ENCODE measurements around the gene GPS1. TPM values are rescaled to one million over a fixed set of nuclear protein-coding genes. Genes with fewer than 3 reads are reported as not detected.

GPS1 gene
- total RNA-seq, 1 donor from 2014 or later, result 103 TPM

DNA sequence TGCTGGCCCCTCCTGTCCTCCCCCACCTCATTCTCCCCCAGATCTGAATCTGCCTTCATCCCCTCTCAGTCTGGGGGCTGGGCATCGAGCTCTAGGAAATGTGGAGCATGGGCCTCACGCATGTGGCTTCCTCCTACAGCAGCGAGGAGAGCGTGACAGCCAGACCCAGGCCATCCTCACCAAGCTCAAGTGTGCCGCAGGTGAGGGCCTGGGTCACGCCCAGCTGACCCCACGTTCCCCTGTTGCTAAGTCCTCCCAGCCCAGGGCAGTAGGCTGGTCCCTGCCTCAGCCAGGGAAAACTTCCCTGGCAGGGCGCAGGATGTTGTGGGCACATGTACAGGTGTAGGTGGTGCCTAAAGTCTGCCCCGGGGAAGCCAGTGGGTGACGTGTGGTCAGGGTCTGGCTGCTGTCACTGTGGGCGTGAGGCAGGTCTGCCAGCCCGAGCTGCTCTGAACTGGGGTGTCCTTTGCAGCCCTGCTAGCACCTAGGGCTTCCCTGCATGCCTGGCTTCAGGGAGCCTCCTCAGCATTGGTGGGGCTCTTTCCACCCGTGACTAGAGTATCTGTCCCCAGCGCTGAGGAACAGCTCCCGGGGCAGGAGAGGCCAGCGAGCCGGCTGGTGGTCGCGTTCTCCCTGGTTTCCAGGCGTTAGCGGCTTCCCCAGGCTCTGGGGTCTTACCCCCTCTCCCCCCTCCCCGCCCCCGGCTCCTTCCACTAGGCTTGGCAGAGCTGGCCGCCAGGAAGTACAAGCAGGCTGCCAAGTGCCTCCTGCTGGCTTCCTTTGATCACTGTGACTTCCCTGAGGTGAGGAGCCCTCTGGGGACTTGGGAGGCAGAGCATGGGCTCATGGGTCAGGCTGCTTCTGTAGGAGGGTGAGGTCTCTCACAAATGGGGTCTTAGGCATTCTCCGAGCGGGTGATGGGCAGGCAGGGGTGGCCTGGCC, 3.6 kb downstream of the GPS1 start:
- intact Hi-C loops (cut with micrococcal nuclease), result no loop called here
- no peaks in the 10 kb centered on the region for H3K27me3 Mint-ChIP-seq (ENCODE audit: low read depth)
- peaks cover 3% of the 10 kb centered on the region for H3K4me1 Mint-ChIP-seq (ENCODE audit: low read depth)
- H3K36me3 Mint-ChIP-seq (ENCODE audit: low read depth), result peaks cover 22% of the 10 kb centered on the region
- DNase-seq (ENCODE audit: low spot score), result no peak
- no peak overlapping the region for H3K27ac Mint-ChIP-seq
- H3K4me3 Mint-ChIP-seq (ENCODE audit: low read depth), result peak overlapping the region; percentile 39
- no peaks in the 10 kb centered on the region for H3K9me3 Mint-ChIP-seq

DNA sequence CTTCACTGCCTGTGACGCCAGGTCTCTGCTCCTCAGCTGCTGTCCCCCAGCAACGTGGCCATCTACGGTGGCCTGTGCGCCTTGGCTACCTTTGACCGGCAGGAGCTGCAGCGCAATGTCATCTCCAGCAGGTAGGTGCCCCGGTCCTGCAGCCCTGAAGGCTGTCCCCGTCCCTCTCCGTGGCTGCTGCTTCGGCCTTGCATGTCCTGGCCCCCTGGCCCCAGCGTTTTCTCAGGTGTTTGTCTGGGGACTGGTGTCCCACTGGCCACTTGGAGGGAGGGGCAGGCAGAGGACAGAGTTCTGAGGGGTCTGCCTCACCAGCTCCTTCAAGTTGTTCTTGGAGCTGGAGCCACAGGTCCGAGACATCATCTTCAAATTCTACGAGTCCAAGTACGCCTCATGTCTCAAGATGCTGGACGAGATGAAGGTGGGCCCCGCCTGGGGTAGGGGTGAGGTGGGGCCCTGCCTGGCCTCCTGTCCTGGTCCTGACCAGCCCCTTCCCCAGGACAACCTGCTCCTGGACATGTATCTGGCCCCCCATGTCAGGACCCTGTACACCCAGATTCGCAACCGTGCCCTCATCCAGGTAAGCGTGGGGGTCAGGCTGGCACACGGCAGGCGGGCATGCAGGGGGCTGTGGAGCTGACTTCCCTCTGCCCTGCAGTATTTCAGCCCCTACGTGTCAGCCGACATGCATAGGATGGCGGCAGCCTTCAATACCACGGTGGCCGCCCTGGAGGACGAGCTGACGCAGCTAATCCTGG, 4.4 kb downstream of the GPS1 start:
- Mint-ChIP-seq H3K27me3 (ENCODE audit: low read depth) (no peaks in the 10 kb centered on the region), H3K9me3 (no peaks in the 10 kb centered on the region), H3K4me3 (ENCODE audit: low read depth) (no peak overlapping the region), H3K4me1 (ENCODE audit: low read depth) (no peaks in the 10 kb centered on the region), H3K36me3 (ENCODE audit: low read depth) (peaks cover 16% of the 10 kb centered on the region), H3K27ac (no peak overlapping the region)
- intact Hi-C loops (cut with micrococcal nuclease), result no loop called here
- no peak for DNase-seq (ENCODE audit: low spot score)

DNA sequence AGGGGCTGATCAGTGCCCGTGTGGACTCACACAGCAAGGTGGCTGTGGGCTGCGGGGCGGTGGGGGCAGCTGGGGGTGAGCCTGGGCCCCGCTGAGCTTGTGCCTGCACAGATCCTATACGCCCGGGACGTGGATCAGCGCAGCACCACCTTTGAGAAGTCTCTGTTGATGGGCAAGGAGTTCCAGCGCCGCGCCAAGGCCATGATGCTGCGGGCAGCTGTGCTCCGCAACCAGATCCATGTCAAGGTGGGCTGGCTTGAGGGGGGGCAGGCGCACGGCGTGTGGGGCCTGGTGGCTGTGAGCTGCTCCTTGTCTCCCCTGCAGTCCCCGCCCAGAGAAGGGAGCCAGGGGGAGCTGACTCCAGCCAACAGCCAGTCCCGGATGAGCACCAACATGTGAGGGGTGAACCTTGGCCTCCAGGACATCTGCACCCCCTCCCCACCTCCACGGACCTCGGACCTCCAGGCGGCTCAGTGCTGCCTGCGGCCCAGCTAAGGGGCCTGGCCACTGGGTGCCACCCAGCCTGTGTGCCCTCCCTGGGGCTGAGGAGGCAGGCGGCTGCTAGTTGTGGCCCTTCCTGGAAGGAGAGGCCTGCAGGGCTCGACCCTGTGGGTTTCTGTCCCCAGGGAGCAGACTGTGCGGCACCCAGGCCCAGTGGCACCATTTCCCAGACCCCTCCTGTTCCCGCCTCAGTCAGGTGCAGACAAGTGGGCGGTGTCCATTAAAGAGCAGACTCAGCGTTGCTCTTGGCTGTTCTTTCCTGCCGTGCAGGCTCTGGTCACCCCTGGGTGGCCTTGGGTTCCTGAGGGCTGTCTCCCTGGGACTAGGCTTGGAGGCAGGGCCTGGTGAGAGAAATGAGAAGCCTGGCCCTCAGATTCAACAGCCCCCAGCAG, 5.3 kb downstream of the GPS1 start:
- intact Hi-C loops (cut with micrococcal nuclease), result no loop called here
- no peak for DNase-seq (ENCODE audit: low spot score)
- H3K4me3 Mint-ChIP-seq (ENCODE audit: low read depth), result no peak overlapping the region
- no peaks in the 10 kb centered on the region for H3K27me3 Mint-ChIP-seq (ENCODE audit: low read depth)
- H3K9me3 Mint-ChIP-seq, result no peaks in the 10 kb centered on the region
- H3K27ac Mint-ChIP-seq, result no peak overlapping the region
- peaks cover 16% of the 10 kb centered on the region for H3K36me3 Mint-ChIP-seq (ENCODE audit: low read depth)
- H3K4me1 Mint-ChIP-seq (ENCODE audit: low read depth), result no peaks in the 10 kb centered on the region

DNA sequence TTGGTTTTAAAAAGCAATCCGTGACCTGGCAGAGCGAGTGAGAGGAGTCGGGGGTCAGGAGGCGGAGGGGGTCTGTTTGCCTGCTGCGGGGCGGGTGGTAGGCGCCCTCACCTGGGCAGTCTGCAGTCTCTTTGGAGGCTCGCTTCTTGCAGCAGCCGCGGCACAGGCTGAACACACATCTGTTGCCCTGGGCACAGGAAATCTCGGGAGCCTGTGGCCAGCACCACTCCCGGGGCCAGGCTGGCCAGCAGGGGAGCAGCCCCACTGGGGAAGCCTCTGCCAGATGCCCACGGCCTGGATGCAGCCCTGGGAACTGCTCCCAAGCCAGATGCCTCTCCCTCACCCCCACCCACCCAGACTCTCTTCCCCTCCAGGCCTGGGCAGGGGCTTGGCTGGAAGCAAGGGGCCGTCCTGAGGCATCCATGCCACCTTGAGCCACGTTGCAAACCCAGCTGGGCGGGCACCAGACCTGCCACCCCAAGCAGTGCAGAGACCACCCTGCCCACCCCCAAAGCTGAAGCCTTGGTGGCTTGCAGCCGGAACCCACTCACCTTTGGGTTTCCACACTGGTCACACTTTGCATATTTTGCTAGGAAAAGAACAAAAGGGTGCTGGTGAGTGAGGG, 6.6 kb downstream of the GPS1 start:
- H3K36me3 Mint-ChIP-seq (ENCODE audit: low read depth), result peaks cover 16% of the 10 kb centered on the region
- no peak overlapping the region for H3K27ac Mint-ChIP-seq
- no peak for DNase-seq (ENCODE audit: low spot score)
- no peaks in the 10 kb centered on the region for H3K9me3 Mint-ChIP-seq
- no peak overlapping the region for H3K4me3 Mint-ChIP-seq (ENCODE audit: low read depth)
- H3K27me3 Mint-ChIP-seq (ENCODE audit: low read depth), result no peaks in the 10 kb centered on the region
- no peaks in the 10 kb centered on the region for H3K4me1 Mint-ChIP-seq (ENCODE audit: low read depth)
- intact Hi-C loops (cut with micrococcal nuclease), result no loop called here

DNA sequence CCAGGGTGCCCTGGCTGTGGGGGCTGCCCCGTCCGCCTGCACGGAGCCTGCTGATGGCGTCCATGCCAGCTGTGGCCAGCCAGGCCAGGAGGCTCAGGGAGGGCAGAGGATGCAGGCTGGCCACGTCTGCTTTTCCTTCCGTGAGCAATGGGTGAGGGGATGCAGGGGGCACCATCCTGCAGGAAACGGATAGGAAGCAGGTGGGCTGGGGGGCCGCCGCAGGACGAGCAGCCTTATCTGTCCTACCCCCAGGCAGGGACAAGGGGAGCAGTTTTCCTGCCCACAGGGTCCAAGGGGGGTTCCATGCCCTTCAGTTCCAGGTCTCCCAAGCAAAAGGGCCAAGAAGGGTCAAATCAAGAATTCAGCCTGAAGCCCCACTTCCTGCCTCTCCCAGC, 7.2 kb downstream of the GPS1 start:
- Mint-ChIP-seq H3K9me3 (no peaks in the 10 kb centered on the region), H3K4me1 (ENCODE audit: low read depth) (no peaks in the 10 kb centered on the region), H3K36me3 (ENCODE audit: low read depth) (peaks cover 16% of the 10 kb centered on the region), H3K4me3 (ENCODE audit: low read depth) (no peak overlapping the region), H3K27ac (no peak overlapping the region), H3K27me3 (ENCODE audit: low read depth) (no peaks in the 10 kb centered on the region)
- no peak for DNase-seq (ENCODE audit: low spot score)
- intact Hi-C loops (cut with micrococcal nuclease), result no loop called here

DNA sequence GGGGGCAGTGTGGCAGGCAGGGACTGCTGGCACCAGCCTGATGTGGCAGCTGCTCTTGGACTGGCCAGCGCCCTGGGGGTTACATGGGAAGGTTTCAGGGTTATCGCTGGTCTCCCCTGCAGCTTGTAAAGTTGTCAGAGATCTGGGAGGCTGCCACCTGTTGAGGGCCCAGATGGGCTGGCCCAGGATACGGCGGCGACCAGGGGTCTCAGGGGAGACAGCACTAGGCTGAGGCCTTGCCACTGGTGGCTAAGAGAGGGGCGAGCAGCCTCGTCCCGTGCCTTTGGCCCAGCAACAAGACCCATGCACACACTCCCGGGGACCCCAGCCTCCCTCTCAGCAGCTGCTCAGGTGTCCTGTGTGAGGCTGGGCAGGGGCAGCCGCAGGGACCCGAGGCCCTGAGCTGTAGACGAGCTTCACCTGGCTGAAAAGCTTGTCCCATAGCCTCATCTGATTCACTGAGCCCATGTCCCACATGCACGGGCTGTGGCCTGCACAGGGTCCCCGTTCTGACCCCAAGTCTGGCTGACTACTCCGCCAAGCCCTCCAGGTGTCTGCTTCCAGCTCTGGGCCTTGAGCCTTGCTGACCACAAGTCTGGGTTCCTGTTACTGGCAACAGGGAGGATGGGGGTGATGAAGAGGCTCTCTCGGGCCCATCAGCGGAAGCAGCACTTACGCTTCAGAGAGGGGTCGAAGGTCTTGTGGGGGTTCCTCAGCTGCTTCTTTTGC, 7.7 kb downstream of the GPS1 start:
- no peaks in the 10 kb centered on the region for H3K4me1 Mint-ChIP-seq (ENCODE audit: low read depth)
- H3K27me3 Mint-ChIP-seq (ENCODE audit: low read depth), result no peaks in the 10 kb centered on the region
- H3K27ac Mint-ChIP-seq, result no peak overlapping the region
- H3K36me3 Mint-ChIP-seq (ENCODE audit: low read depth), result peaks cover 16% of the 10 kb centered on the region
- no peaks in the 10 kb centered on the region for H3K9me3 Mint-ChIP-seq
- no peak overlapping the region for H3K4me3 Mint-ChIP-seq (ENCODE audit: low read depth)
- intact Hi-C loops (cut with micrococcal nuclease), result no loop called here
- no peak for DNase-seq (ENCODE audit: low spot score)

DNA sequence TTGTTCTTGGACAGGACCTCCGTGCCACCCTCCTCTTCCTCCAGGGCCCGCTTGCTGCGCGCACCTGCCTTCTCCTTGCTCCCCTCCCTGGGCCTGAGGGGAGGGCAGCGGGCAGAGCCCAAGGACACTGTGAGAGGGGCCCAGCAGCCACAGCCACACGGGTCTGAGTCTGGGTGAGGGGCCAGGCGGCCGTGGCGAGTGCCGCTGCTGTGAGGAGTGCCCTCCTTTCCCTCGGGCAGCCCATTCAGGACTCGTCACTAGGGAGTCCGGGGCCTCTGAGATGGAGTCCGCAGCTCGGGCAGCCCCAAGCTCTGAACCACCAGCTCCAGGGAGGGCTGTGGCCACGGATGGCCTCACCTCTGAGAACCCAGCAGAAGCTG, 8.3 kb downstream of the GPS1 start:
- Mint-ChIP-seq H3K9me3 (no peaks in the 10 kb centered on the region), H3K4me1 (ENCODE audit: low read depth) (no peaks in the 10 kb centered on the region), H3K36me3 (ENCODE audit: low read depth) (peaks cover 14% of the 10 kb centered on the region), H3K27ac (no peak overlapping the region), H3K4me3 (ENCODE audit: low read depth) (no peak overlapping the region), H3K27me3 (ENCODE audit: low read depth) (no peaks in the 10 kb centered on the region)
- intact Hi-C loops (cut with micrococcal nuclease), result no loop called here
- DNase-seq (ENCODE audit: low spot score), result no peak

DNA sequence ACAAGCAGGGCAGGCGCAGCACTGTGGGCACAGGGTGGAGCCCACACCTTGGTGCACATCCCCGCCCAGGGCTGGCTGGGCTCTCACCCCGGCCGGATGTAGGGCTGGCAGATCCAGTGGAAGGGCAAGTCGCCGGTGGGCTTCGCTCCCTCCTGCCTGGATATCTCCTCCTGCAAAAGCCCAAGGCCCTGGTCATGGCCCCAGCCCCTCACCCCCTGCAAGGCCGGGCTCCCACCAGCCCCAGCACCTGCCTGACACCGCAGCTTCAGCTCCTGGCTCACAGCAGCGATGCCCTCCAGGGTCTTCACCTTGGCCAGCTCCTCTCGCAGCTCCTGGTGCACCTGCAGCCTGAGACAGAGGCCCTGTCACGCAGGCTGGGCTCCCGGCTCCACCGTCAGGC, 8.9 kb downstream of the GPS1 start:
- Mint-ChIP-seq H3K4me3 (ENCODE audit: low read depth) (no peak overlapping the region), H3K27me3 (ENCODE audit: low read depth) (no peaks in the 10 kb centered on the region), H3K36me3 (ENCODE audit: low read depth) (peaks cover 12% of the 10 kb centered on the region), H3K27ac (no peak overlapping the region), H3K9me3 (no peaks in the 10 kb centered on the region), H3K4me1 (ENCODE audit: low read depth) (no peaks in the 10 kb centered on the region)
- no peak for DNase-seq (ENCODE audit: low spot score)
- intact Hi-C loops (cut with micrococcal nuclease), result no loop called here

DNA sequence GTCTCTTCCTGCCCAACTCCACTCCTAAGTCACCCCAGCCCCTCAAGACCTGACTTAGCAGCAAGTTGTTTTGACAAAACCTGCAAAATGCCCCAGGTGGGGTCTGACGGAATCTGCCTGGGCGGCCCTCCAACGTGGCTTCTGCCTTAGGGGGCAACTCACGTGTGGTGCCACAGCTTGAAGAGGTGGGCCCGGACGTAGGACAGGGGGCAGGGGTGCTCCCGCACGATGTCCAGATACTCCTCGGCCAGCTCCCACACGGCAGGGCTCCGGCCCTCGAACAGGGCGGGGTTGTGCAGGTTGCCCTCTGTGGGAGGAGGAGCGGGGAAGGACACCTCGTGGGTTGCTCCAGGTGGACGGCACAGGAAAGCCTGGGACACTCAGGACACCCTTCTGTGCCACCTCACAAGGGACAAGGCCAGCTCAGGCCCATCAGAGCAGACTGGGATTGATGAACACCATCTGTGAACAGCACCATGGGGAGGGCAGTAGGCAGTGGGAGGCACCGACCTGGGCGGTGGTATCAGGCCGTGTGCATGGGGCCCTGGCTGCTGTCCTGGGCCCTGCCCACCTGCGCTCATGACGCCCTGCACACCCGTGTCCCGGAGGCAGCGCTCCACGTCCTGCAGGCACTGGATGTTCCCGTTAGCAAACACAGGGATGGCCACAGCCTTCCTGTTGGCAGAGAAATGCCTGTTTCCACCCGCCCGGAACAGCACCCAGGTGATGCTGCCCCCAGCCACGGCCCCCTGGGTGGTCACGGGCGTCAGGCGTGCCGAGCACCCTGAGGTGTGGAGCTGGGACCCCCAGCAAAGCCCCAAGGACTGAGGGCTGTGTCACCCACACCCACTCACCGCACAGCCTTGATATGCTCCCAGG, 9.6 kb downstream of the GPS1 start:
- peaks cover 12% of the 10 kb centered on the region for H3K36me3 Mint-ChIP-seq (ENCODE audit: low read depth)
- no peaks in the 10 kb centered on the region for H3K4me1 Mint-ChIP-seq (ENCODE audit: low read depth)

DNA sequence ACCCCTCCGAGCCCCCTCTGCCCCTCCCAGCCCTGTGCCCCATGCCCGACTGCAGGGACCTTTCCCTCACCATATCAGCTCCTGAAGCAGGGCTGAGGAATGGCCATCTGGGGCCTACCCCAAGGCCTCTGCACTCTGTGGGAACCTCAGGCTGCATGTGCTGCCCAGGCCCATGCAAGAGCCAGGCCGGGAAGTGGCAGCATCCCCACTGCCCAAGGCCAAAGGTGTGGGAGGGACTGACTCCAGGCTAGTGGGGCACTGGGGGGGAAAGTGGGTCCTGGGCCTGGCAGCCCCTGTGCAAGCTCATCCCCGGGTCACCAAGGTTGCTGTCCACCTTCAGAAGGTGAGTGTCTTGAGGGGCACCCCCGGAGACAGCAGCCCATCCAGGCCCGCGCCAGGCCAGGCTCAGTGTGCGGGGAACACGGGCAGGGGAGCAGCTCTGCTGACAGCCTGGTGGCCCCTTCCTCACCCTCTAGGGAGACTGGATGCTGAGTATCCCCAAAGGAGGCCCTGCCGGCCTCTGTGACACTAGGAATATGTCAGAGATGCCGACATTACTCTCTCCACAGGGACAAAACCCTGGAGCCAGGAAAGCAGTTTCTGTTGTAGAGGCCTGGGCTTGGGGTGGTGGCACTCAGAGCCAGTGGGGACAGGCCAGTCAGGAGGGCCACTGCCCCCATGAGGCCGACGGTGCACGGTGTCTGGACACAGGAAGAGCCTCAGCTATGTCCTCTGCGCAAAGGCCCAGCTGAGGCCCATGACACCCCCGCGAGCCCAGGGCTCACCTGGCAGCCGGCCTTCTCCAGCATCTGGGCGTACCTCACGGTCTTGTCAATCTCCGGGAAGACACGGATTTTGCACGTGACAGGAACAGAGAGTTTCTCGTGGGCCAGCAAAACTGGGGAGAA, 10.6 kb downstream of the GPS1 start:
- Mint-ChIP-seq H3K36me3 (ENCODE audit: low read depth) (peaks cover 12% of the 10 kb centered on the region), H3K27me3 (ENCODE audit: low read depth) (no peaks in the 10 kb centered on the region), H3K4me1 (ENCODE audit: low read depth) (no peaks in the 10 kb centered on the region), H3K4me3 (ENCODE audit: low read depth) (no peak overlapping the region), H3K27ac (no peak overlapping the region), H3K9me3 (no peaks in the 10 kb centered on the region)
- DNase-seq (ENCODE audit: low spot score), result no peak
- intact Hi-C loops (cut with micrococcal nuclease), result no loop called here

More for the DNA sequence above, 9.6 kb downstream of the GPS1 start:
- H3K27me3 Mint-ChIP-seq (ENCODE audit: low read depth), result no peaks in the 10 kb centered on the region
- DNase-seq (ENCODE audit: low spot score), result no peak
- no peak overlapping the region for H3K27ac Mint-ChIP-seq
- H3K9me3 Mint-ChIP-seq, result no peaks in the 10 kb centered on the region
- H3K4me3 Mint-ChIP-seq (ENCODE audit: low read depth), result no peak overlapping the region
- intact Hi-C loops (cut with micrococcal nuclease), result no loop called here
